H9 (cell line): ENCODE measurements around the gene PTPN7. TPM values are rescaled to one million over a fixed set of nuclear protein-coding genes. Genes with fewer than 3 reads are reported as not detected.
A peak's percentile ranks its signal among the peaks of the same experiment; 100 is the strongest.

Source experiments
- DNase-seq: peaks from one replicate; pipeline ENCODE4 v3.0.0-alpha.2; 2017
- H2AFZ ChIP-seq: one replicate; pipeline ENCODE4 v1.6.1; 2013; ENCODE audit warnings: mild to moderate bottlenecking, low read length, control low read depth, moderate library complexity
- H2AK5ac ChIP-seq: 2 replicates; pipeline ENCODE4 v1.6.1; 2013; ENCODE audit warnings: low read length, control low read depth, mixed read lengths; ENCODE audit not compliant: insufficient read length
- H2BK120ac ChIP-seq: one replicate; pipeline ENCODE4 v1.6.1; 2013; ENCODE audit warnings: low read depth, mild to moderate bottlenecking, low read length, control low read depth, inconsistent platforms; ENCODE audit not compliant: poor library complexity, severe bottlenecking
- H2BK12ac ChIP-seq: 2 replicates; pipeline ENCODE4 v1.6.1; 2013; ENCODE audit warnings: low read length, control low read depth, mixed read lengths, low read depth; ENCODE audit not compliant: insufficient read length
- H2BK15ac ChIP-seq: 2 replicates; pipeline ENCODE4 v1.6.1; 2013; ENCODE audit warnings: low read depth, low read length, control low read depth
- H2BK20ac ChIP-seq: one replicate; pipeline ENCODE4 v1.6.1; 2013; ENCODE audit warnings: low read depth, mild to moderate bottlenecking, low read length, control low read depth, inconsistent platforms; ENCODE audit not compliant: poor library complexity, severe bottlenecking
- H2BK5ac ChIP-seq: 2 replicates; pipeline ENCODE4 v1.6.1; 2013; ENCODE audit warnings: low read length, control low read depth, mixed read lengths; ENCODE audit not compliant: insufficient read length
- H3K14ac ChIP-seq: 2 replicates; pipeline ENCODE4 v1.6.1; 2013; ENCODE audit warnings: low read length, control low read depth; ENCODE audit not compliant: insufficient read depth
- H3K18ac ChIP-seq: 2 replicates; pipeline ENCODE4 v1.6.1; 2013; ENCODE audit warnings: low read depth, mild to moderate bottlenecking, mixed read lengths, low read length, control low read depth; ENCODE audit not compliant: insufficient read length
- H3K23ac ChIP-seq: 2 replicates; pipeline ENCODE4 v1.6.1; 2013; ENCODE audit warnings: low read length, control low read depth, mixed read lengths, low read depth; ENCODE audit not compliant: insufficient read length
- H3K23me2 ChIP-seq: 2 replicates; pipeline ENCODE4 v1.6.1; 2013; ENCODE audit warnings: low read depth, mild to moderate bottlenecking, mixed read lengths, low read length, control low read depth; ENCODE audit not compliant: insufficient read length, poor library complexity, severe bottlenecking
- H3K27ac ChIP-seq: 2 replicates; pipeline ENCODE4 v1.5.1; 2013; ENCODE audit warnings: low read length, control low read depth, mixed read lengths, low read depth; ENCODE audit not compliant: insufficient read length
- H3K27me3 ChIP-seq: 2 replicates; pipeline ENCODE4 v1.6.1; 2013; ENCODE audit warnings: low read length, control low read depth, inconsistent platforms; ENCODE audit not compliant: insufficient read depth
- H3K4ac ChIP-seq: 2 replicates; pipeline ENCODE4 v1.6.1; 2013; ENCODE audit warnings: low read depth, mild to moderate bottlenecking, control low read depth, inconsistent platforms, low read length, moderate library complexity
- H3K4me1 ChIP-seq: 2 replicates; pipeline ENCODE4 v1.6.1; 2013; ENCODE audit warnings: low read length, control low read depth, inconsistent platforms; ENCODE audit not compliant: insufficient read depth
- H3K4me2 ChIP-seq: 2 replicates; pipeline ENCODE4 v1.6.1; 2013; ENCODE audit warnings: low read length, control low read depth, mixed read lengths; ENCODE audit not compliant: insufficient read length, insufficient read depth
- H3K56ac ChIP-seq: 2 replicates; pipeline ENCODE4 v1.6.1; 2013; ENCODE audit warnings: low read depth, mild to moderate bottlenecking, mixed read lengths, low read length, control low read depth; ENCODE audit not compliant: insufficient read length
- H3K79me1 ChIP-seq: 2 replicates; pipeline ENCODE4 v1.6.1; 2013; ENCODE audit warnings: low read depth, mild to moderate bottlenecking, moderate library complexity, low read length, control low read depth, inconsistent platforms; ENCODE audit not compliant: insufficient read depth, poor library complexity, severe bottlenecking
- H3K79me2 ChIP-seq: 2 replicates; pipeline ENCODE4 v1.6.1; 2013; ENCODE audit warnings: low read length, control low read depth, inconsistent platforms; ENCODE audit not compliant: insufficient read depth
- H3K9ac ChIP-seq: 2 replicates; pipeline ENCODE4 v1.6.1; 2013; ENCODE audit warnings: low read length, control low read depth, mixed read lengths; ENCODE audit not compliant: insufficient read length; ENCODE audit errors: extremely low read depth
- H3K9me3 ChIP-seq: one replicate; pipeline ENCODE4 v1.6.1; 2013; ENCODE audit warnings: low read depth, low read length, inconsistent platforms; ENCODE audit not compliant: control insufficient read depth
- H3T11ph ChIP-seq: one replicate; pipeline ENCODE4 v1.6.1; 2013; ENCODE audit warnings: mild to moderate bottlenecking, low read length, control low read depth, inconsistent platforms
- H4K20me1 ChIP-seq: one replicate; pipeline ENCODE4 v1.6.1; 2013; ENCODE audit not compliant: control insufficient read depth, insufficient read length, insufficient read depth
- H4K5ac ChIP-seq: 2 replicates; pipeline ENCODE4 v1.6.1; 2013; ENCODE audit warnings: low read depth, mild to moderate bottlenecking, mixed read lengths, low read length, control low read depth; ENCODE audit not compliant: insufficient read length
- H4K8ac ChIP-seq: replicated peaks from 2 replicates; pipeline ENCODE4 v1.6.1; 2013; ENCODE audit warnings: low read length, control low read depth, mixed read lengths, low read depth; ENCODE audit not compliant: insufficient read length
- H4K91ac ChIP-seq: 2 replicates; pipeline ENCODE4 v1.6.1; 2013; ENCODE audit warnings: low read depth, mild to moderate bottlenecking, moderate library complexity, mixed read lengths, low read length, control low read depth; ENCODE audit not compliant: insufficient read length
- H3K27ac Mint-ChIP-seq, 3 experiments: 2 replicates in 2 of 3; 3 replicates in 1 of 3; pipeline ENCODE4 v1.8.0; 2020 to 2021; ENCODE audit warnings: mixed read lengths in 3 of 3, mild to moderate bottlenecking in 1 of 3, moderate library complexity in 1 of 3
- H3K27me3 Mint-ChIP-seq: 2 replicates; pipeline ENCODE4 v1.8.0; 2021; ENCODE audit warnings: low read depth, mild to moderate bottlenecking, moderate library complexity, mixed read lengths
- H3K36me3 Mint-ChIP-seq, 3 experiments: 2 replicates in 2 of 3; 3 replicates in 1 of 3; pipeline ENCODE4 v1.8.0; 2020 to 2021; ENCODE audit warnings: low read depth in 3 of 3, mixed read lengths in 3 of 3; ENCODE audit not compliant: insufficient read depth in 1 of 3
- H3K4me1 Mint-ChIP-seq, 2 experiments: 2 replicates each; pipeline ENCODE4 v1.8.0; 2020; ENCODE audit warnings: mixed read lengths in 2 of 2
- H3K4me3 Mint-ChIP-seq, 2 experiments: 2 replicates in 1 of 2; 3 replicates in 1 of 2; pipeline ENCODE4 v1.8.0; 2020 to 2021; ENCODE audit warnings: mild to moderate bottlenecking in 2 of 2, mixed read lengths in 2 of 2, moderate library complexity in 1 of 2
- H3K9me3 Mint-ChIP-seq, 2 experiments: 2 replicates in 1 of 2; 3 replicates in 1 of 2; pipeline ENCODE4 v1.8.0; 2020; ENCODE audit warnings: mild to moderate bottlenecking in 2 of 2, mixed read lengths in 2 of 2, moderate library complexity in 1 of 2
- CTCF ChIP-seq: fragments of 200-600 bp; sonication (generic); conservative IDR thresholded peaks from 3 replicates; pipeline ENCODE4 v1.8.0; 2021; ENCODE audit warnings: antibody characterized with exemption, mild to moderate bottlenecking
- WGBS: extraction: QIAGEN DNeasy Blood & Tissue Kit; methylation state at CpG from one replicate; pipeline ENCODE4 v1.1.7; 2013; ENCODE audit warnings: missing lambda C conversion rate, low lambda C conversion rate, mixed read lengths; ENCODE audit not compliant: insufficient read length; ENCODE audit errors: extremely low coverage; 5-methylcytosine and 5-hydroxymethylcytosine counted together
- total RNA-seq: library from RNA; stranded (reverse); gene quantifications from 2 replicates; pipeline ENCODE4 v1.2.1, GENCODE V29; 2021

Gene PTPN7
- total RNA-seq, 1 experiment from 2014 or later: 0.72 TPM

- H2BK20ac ChIP-seq: no peak overlapping the region
- H3K14ac ChIP-seq: no peak overlapping the region
- H3K4me1 ChIP-seq: peaks cover 8% of the 10 kb centered on the region; the same call in 1 of the 2 replicates
- H4K8ac ChIP-seq: no peak overlapping the region
- H3K9me3 Mint-ChIP-seq: no peaks in the 10 kb centered on the region
- H4K91ac ChIP-seq: no peak overlapping the region
- H3K9ac ChIP-seq: no peak overlapping the region
- H2BK5ac ChIP-seq: no peak overlapping the region
- no peaks in the 10 kb centered on the region for H4K20me1 ChIP-seq
- no peak overlapping the region for H3K4me3 Mint-ChIP-seq
- H3K9me3 ChIP-seq: no peaks in the 10 kb centered on the region
- H3K36me3 Mint-ChIP-seq: no peaks in the 10 kb centered on the region
- H3K23me2 ChIP-seq: no peaks in the 10 kb centered on the region
- H3K4me2 ChIP-seq: no peak overlapping the region
- WGBS: no CpG with 5 or more reads among the region's 8 CpGs
- no peak overlapping the region for H4K5ac ChIP-seq
- peaks cover 4% of the 10 kb centered on the region for H3K27me3 Mint-ChIP-seq
- no peak overlapping the region for H2BK12ac ChIP-seq
- no peak overlapping the region for H2AK5ac ChIP-seq
- no peaks in the 10 kb centered on the region for H3K79me2 ChIP-seq
- H3K27me3 ChIP-seq: no peaks in the 10 kb centered on the region; the same call in 1 of the 2 replicates
- H3K27ac ChIP-seq: no peak overlapping the region
- H3K27ac Mint-ChIP-seq: peak overlapping the region in 1 of 3 experiments; percentile 15; a peak in 1 of 7 replicates
- no peak overlapping the region for H2BK120ac ChIP-seq
- no peak overlapping the region for H3T11ph ChIP-seq
- no peak for DNase-seq
- H3K79me1 ChIP-seq: no peaks in the 10 kb centered on the region
- no peak overlapping the region for H2BK15ac ChIP-seq
- H3K4ac ChIP-seq: no peak overlapping the region
- H3K56ac ChIP-seq: no peak overlapping the region
- no peak for TF ChIP-seq CTCF
- no peak overlapping the region for H3K18ac ChIP-seq
- no peak overlapping the region for H3K23ac ChIP-seq
- H2AFZ ChIP-seq: no peak overlapping the region
- H3K4me1 Mint-ChIP-seq: peaks cover 25 to 45% of the 10 kb centered on the region in 2 experiments
These were observed 4.9 kb downstream of the PTPN7 start for GRCh38 chr1:202155478-202156021.
